Fibroblast of lung (primary cell): ENCODE results near the gene BZW2. TPM values are rescaled to one million over a fixed set of nuclear protein-coding genes. Genes with fewer than 3 reads are reported as not detected.

Experiments
- DNase-seq, 2 donors: peaks; one replicate each; pipeline versions ENCODE4 v3.0.0 to v3.0.0-alpha.2; 2010; ENCODE audit warnings: low read depth in 2 of 2
- H2AFZ ChIP-seq: 2 replicates; pipeline ENCODE4 v1.5.1; 2012; ENCODE audit warnings: low read length, control low read depth, inconsistent platforms
- H3K27ac ChIP-seq: 2 replicates; pipeline ENCODE4 v1.5.1; 2011; ENCODE audit warnings: low read length, control low read depth; ENCODE audit not compliant: insufficient read depth
- H3K27me3 ChIP-seq: 2 replicates; pipeline ENCODE4 v1.5.1; 2011; ENCODE audit warnings: mild to moderate bottlenecking, low read length; ENCODE audit not compliant: control insufficient read depth, insufficient read depth
- H3K36me3 ChIP-seq: 2 replicates; pipeline ENCODE4 v1.5.1; 2011; ENCODE audit warnings: low read length; ENCODE audit not compliant: control insufficient read depth, insufficient read depth
- H3K4me1 ChIP-seq: 2 replicates; pipeline ENCODE4 v1.5.1; 2011; ENCODE audit warnings: low read length; ENCODE audit not compliant: control insufficient read depth, insufficient read depth; ENCODE audit errors: extremely low read depth
- H3K4me2 ChIP-seq: 2 replicates; pipeline ENCODE4 v1.5.1; 2011; ENCODE audit warnings: low read length, control low read depth; ENCODE audit not compliant: insufficient read depth; ENCODE audit errors: extremely low read depth
- H3K4me3 ChIP-seq, 4 experiments: fragments of 200-600 bp in 1 of 4; sonication (generic) in 1 of 4; replicated peaks in 1 of 4; 2 replicates each; pipeline ENCODE4 v1.5.1; 2011 to 2016; ENCODE audit warnings: low read length in 4 of 4, low read depth in 3 of 4, mild to moderate bottlenecking in 3 of 4, control low read depth in 2 of 4, inconsistent platforms in 1 of 4, mixed read lengths in 1 of 4; ENCODE audit not compliant: insufficient read depth in 1 of 4; ENCODE audit errors: control extremely low read depth in 1 of 4
- H3K79me2 ChIP-seq: 2 replicates; pipeline ENCODE4 v1.5.1; 2012; ENCODE audit warnings: mild to moderate bottlenecking, low read length, inconsistent platforms; ENCODE audit not compliant: control insufficient read depth, insufficient read depth
- H3K9ac ChIP-seq: 2 replicates; pipeline ENCODE4 v1.5.1; 2011; ENCODE audit warnings: mild to moderate bottlenecking, low read length, control low read depth; ENCODE audit not compliant: insufficient read depth
- H3K9me3 ChIP-seq: 2 replicates; pipeline ENCODE4 v1.5.1; 2012; ENCODE audit warnings: low read depth, low read length; ENCODE audit not compliant: control insufficient read depth, insufficient read depth
- H4K20me1 ChIP-seq: 2 replicates; pipeline ENCODE4 v1.5.1; 2011; ENCODE audit warnings: low read length; ENCODE audit not compliant: control insufficient read depth, insufficient read depth; ENCODE audit errors: extremely low read depth
- EZH2 ChIP-seq: IDR thresholded peaks from 2 replicates; pipeline ENCODE4 v1.5.1; 2012; ENCODE audit warnings: low read length, control low read depth, mild to moderate bottlenecking; ENCODE audit errors: missing control alignments
- polyA plus RNA-seq, 2 donors: library from polyadenylated mRNA; depleted of rRNA in 1 of 2; stranded (reverse) in 1 of 2; unstranded in 1 of 2; fragments of >200 nt; gene quantifications; 2 replicates each; pipeline ENCODE4 v1.2.1, GENCODE V29; 2011 to 2012; ENCODE audit warnings: missing spikeins in 1 of 2
- total RNA-seq: library from RNA; depleted of rRNA; stranded (reverse); fragments of >200 nt; gene quantifications from 2 replicates; pipeline ENCODE4 v1.2.1, GENCODE V29; 2014
- TF ChIP-seq, protein P1 (sequence below), 2 donors: IDR thresholded peaks in 1 of 2; conservative IDR thresholded peaks in 1 of 2; 1 replicate in 1 of 2; 2 replicates in 1 of 2; pipeline ENCODE4 v1.5.1; 2011 to 2012; ENCODE audit warnings: low read length in 2 of 2, control low read depth in 1 of 2, inconsistent platforms in 1 of 2, low read depth in 1 of 2, mild to moderate bottlenecking in 1 of 2

BZW2 gene
- total and polyA plus RNA-seq, 2 donors (not counting 1 experiment from before 2014, with no cell fraction given), result 43.3 to 88.8 TPM

DNA sequence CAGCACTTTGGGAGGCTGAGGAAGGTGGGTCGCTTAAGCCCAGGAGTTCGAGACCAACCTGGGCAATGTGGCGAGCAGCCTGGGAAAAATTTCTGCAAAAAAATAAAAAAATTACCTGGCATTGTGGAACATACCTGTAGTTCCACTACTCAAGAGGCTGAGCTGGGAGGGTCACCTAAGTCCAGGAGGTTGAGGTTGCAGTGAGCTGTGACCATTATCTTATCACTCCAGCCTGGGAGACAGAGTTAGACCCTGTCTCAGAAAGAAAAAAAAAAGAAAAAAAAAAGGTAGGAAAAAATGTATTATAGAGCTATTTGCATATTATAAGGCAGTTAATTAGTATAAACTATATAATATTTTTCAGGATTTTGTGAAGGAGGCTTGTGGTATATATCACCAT, 96.6 kb downstream of the BZW2 start:
- no peak overlapping the region for H2AFZ ChIP-seq
- no peak overlapping the region for H3K27ac ChIP-seq
- no peaks in the 10 kb centered on the region for H3K79me2 ChIP-seq
- H3K4me2 ChIP-seq, result no peak overlapping the region
- H3K27me3 ChIP-seq, result no peaks in the 10 kb centered on the region
- no peaks in the 10 kb centered on the region for H3K9me3 ChIP-seq
- no peak for TF ChIP-seq EZH2
- TF ChIP-seq, protein P1, sequence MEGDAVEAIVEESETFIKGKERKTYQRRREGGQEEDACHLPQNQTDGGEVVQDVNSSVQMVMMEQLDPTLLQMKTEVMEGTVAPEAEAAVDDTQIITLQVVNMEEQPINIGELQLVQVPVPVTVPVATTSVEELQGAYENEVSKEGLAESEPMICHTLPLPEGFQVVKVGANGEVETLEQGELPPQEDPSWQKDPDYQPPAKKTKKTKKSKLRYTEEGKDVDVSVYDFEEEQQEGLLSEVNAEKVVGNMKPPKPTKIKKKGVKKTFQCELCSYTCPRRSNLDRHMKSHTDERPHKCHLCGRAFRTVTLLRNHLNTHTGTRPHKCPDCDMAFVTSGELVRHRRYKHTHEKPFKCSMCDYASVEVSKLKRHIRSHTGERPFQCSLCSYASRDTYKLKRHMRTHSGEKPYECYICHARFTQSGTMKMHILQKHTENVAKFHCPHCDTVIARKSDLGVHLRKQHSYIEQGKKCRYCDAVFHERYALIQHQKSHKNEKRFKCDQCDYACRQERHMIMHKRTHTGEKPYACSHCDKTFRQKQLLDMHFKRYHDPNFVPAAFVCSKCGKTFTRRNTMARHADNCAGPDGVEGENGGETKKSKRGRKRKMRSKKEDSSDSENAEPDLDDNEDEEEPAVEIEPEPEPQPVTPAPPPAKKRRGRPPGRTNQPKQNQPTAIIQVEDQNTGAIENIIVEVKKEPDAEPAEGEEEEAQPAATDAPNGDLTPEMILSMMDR (conservative IDR thresholded peaks at IDR 0.05 in 1 of 2, IDR thresholded peaks at IDR 0.05 in 1 of 2; ENCODE audit: low read depth in 1 of 2, low read length in 2 of 2), result no peak
- no peaks in the 10 kb centered on the region for H3K36me3 ChIP-seq
- H3K9ac ChIP-seq, result no peak overlapping the region
- H3K4me1 ChIP-seq, result peaks cover 3% of the 10 kb centered on the region
- H3K4me3 ChIP-seq, result no peak overlapping the region
- H4K20me1 ChIP-seq, result no peaks in the 10 kb centered on the region
- no peak for DNase-seq

DNA sequence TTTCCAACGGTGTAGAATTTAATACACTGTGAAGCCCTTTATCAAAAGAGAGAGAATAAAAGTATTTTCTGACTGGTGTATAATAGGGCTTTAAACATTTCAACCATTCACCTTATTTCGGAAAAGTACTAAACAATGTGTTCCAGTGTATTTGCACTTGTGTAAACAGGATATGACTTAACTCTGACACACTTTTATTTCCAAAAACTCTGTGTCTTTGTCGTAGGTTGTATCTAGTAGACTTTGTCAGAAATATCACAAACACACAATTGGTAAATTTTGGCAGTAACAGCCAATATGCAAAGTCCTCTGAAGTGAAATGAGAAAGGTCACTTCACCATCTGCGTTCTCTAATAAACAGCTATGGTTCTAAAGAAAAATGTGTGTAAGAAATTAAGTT, 97.3 kb downstream of the BZW2 start:
- H3K27ac ChIP-seq, result no peak overlapping the region
- no peaks in the 10 kb centered on the region for H3K79me2 ChIP-seq
- no peaks in the 10 kb centered on the region for H4K20me1 ChIP-seq
- no peak overlapping the region for H3K4me2 ChIP-seq
- no peak overlapping the region for H3K4me3 ChIP-seq
- H3K9ac ChIP-seq, result no peak overlapping the region
- no peaks in the 10 kb centered on the region for H3K27me3 ChIP-seq
- H3K4me1 ChIP-seq, result peaks cover 3% of the 10 kb centered on the region
- H2AFZ ChIP-seq, result no peak overlapping the region
- H3K9me3 ChIP-seq, result no peaks in the 10 kb centered on the region
- DNase-seq, result peak; percentile 60 to 78
- TF ChIP-seq, protein P1 (conservative IDR thresholded peaks at IDR 0.05 in 1 of 2, IDR thresholded peaks at IDR 0.05 in 1 of 2; ENCODE audit: low read depth in 1 of 2, low read length in 2 of 2), result no peak
- TF ChIP-seq EZH2, result no peak
- H3K36me3 ChIP-seq, result no peaks in the 10 kb centered on the region

DNA sequence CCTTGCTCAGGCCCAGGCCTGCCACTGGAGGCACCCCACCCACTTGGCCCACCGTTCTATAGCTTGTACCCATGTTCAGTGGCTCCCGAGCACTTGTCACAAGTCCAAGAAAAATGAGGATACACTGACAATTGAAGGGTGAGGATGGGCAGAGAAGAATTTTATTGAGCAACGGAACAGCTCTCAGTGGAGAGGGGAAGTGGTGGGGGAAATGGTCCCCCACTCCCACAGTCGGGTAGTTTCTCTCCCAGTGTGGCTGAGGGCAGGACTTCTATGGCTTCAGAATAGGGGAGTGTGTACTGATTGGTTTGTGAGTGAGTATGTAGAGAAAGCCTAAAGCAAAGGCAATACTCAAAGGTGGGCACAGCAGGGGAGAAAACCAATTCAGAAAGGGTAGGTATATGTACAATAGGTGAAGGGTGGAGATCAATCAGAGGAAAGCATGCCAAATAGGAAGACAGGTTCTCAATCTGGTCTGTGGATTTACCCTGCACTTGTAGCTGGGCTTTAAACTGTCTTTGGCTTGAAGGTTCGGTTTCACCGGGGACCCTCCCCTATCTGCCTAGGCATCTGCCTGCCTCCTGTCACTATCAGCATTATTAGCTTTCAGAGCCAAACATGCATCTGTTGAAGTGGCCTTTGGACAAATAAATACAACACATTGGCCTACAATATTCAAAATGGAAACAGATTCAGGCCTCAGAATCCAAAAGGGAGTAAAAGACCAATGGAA, 98.7 kb downstream of the BZW2 start:
- DNase-seq, result no peak
- Histone ChIP-seq H3K9ac (no peak overlapping the region), H3K9me3 (no peaks in the 10 kb centered on the region), H3K27ac (no peak overlapping the region), H3K4me1 (peaks cover under 1% of the 10 kb centered on the region), H3K36me3 (no peaks in the 10 kb centered on the region), H4K20me1 (no peaks in the 10 kb centered on the region), H3K27me3 (no peaks in the 10 kb centered on the region), H2AFZ (no peak overlapping the region), H3K79me2 (no peaks in the 10 kb centered on the region), H3K4me3 (no peak overlapping the region), H3K4me2 (no peak overlapping the region)
- TF ChIP-seq EZH2, result no peak
- TF ChIP-seq, protein P1 (conservative IDR thresholded peaks at IDR 0.05 in 1 of 2, IDR thresholded peaks at IDR 0.05 in 1 of 2; ENCODE audit: low read depth in 1 of 2, low read length in 2 of 2), result no peak
